ENCODE data around the gene FARP2. TPM values are rescaled to one million over a fixed set of nuclear protein-coding genes. Genes with fewer than 3 reads are reported as not detected.

Gene FARP2
- total and polyA plus RNA-seq, 10 of the 15 experiments (the other 5 are each of a cell fraction or from before 2014, with no cell fraction given) = 5.5 to 67.5 (median 36.8) TPM

DNA sequence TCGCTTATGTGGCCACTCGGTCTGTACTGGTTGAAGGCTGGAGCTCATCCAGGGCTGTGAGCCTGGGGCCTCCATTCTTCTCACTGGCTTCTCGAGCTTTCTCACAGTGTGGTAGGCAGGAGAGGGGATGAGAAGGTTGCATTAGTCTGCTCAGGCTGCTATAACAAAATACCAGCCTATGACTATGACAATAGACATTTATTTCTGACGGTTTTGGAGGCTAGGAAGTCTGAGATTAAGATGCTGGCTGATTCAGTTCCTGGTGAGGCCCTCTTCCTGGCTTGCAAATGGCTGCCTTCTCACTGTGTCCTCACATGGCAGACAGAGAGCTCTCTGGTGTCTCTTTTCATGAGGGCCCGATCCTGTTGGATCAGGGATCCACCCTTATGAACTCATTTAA lies 158.5 kb downstream of the FARP2 start:
- Histone ChIP-seq H4K20me1 (ENCODE audit: control insufficient read depth, insufficient read depth) (no peaks in the 10 kb centered on the region), H3K4me3 (no peak overlapping the region), H3K36me3 (ENCODE audit: control insufficient read depth in 2 of 2, insufficient read depth in 2 of 2, low read length in 1 of 2) (no peaks in the 10 kb centered on the region), H3K4me2 (ENCODE audit: control insufficient read depth, insufficient read depth) (no peak overlapping the region), H3K27ac (ENCODE audit: control insufficient read depth, insufficient read depth) (peak overlapping the region; percentile 65; the same call in 1 of the 2 replicates), H2AFZ (ENCODE audit: control insufficient read depth, low read depth, low read length) (peak overlapping the region; percentile 79), H3K9ac (ENCODE audit: control insufficient read depth, insufficient read depth, low read length) (no peak overlapping the region), H3K79me2 (ENCODE audit: control insufficient read depth, insufficient read depth, low read length) (no peaks in the 10 kb centered on the region), H3K9me3 (replicated peaks; ENCODE audit: control insufficient read depth, insufficient read depth, low read length) (no peaks in the 10 kb centered on the region), H3K4me1 (ENCODE audit: control insufficient read depth, insufficient read depth, low read length) (peaks cover 16% of the 10 kb centered on the region), H3K27me3 (replicated peaks in 1 of 2; ENCODE audit: control insufficient read depth in 2 of 2, insufficient read depth in 2 of 2, low read length in 1 of 2) (no peaks in the 10 kb centered on the region)
- SMC1A ChIA-PET (ENCODE audit: uncharacterized antibody, unreplicated experiment) = interaction anchor here (0.7 to 2.3 kb wide), 2 partner anchors 8 to 122 kb away, joined by 3 to 7 read pairs; no protein-coding TSS in a partner anchor
- in situ Hi-C loops (cut with MboI) = loop anchor here (10.0 kb wide), 1 partner anchor 360 kb away; no protein-coding TSS in a partner anchor
- TF ChIP-seq YY1 (IDR thresholded peaks at IDR 0.05; ENCODE audit: low read depth, low read length) (peak; percentile 27; the same call in 1 of the 2 replicates), SMARCA5 (IDR thresholded peaks at IDR 0.05) (no peak), NRF1 (conservative IDR thresholded peaks at IDR 0.05; ENCODE audit: low read depth, low read length) (no peak)
- no TSS peak for BruUV-seq (replicated peaks)
- CTCF ChIA-PET = no interaction called here
- no peak for DNase-seq (ENCODE audit: low read depth, low spot score)
- RAD21 ChIA-PET (ENCODE audit: unreplicated experiment) = no interaction called here
- ATAC-seq = no peak
- intact Hi-C loops (cut with micrococcal nuclease; ENCODE audit: unreplicated experiment) = no loop called here
- WGBS (ENCODE audit: insufficient coverage, insufficient replicate concordance, low lambda C conversion rate, missing lambda C conversion rate) = 84% methylated on average over 5 of the region's 5 CpGs
- no peak for FAIRE-seq
- POLR2A ChIA-PET = no interaction called here

DNA sequence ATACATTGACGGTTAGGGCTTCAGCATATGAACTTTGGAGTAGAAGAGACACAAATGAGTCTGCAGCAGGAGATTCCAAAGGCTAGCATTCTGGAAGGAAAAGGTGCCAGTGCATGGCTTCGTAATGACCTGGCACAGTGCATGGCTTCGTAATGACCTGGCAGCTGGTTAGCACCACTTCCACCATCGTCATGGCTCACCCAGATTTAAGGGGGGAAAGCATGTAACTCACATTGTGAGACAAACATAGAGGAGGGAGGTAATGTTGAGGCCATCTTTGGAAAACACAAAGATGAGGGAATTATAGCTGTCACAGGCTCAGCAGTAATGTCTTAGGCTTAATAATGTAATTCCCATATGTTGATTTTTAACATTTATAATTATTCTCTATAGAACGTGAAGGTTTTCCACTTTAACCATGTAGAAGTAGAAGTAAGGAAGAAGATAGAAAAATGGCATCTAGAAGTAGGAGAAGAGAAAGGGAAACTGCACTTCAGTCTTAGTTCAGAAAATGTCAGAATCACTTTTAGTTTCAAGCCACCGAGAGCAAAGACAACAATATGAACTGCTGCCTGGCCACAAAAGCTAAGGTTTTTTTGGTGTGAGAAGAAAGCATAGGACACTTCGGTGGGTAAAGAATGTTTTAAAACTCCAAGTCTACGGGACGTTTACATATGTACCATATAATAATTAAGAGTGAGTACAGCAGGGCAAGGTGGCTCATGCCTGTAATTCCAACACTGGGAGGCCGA lies 159.1 kb downstream of the FARP2 start:
- in situ Hi-C loops (cut with MboI) (loop anchor here (10.0 kb wide), 1 partner anchor 360 kb away; no protein-coding TSS in a partner anchor), intact Hi-C loops (cut with micrococcal nuclease; ENCODE audit: unreplicated experiment) (no loop called here)
- BruUV-seq (replicated peaks) = no TSS peak
- Histone ChIP-seq H3K4me3 (no peak overlapping the region), H3K9ac (ENCODE audit: control insufficient read depth, insufficient read depth, low read length) (no peak overlapping the region), H3K27ac (ENCODE audit: control insufficient read depth, insufficient read depth) (peak overlapping the region; percentile 65), H3K36me3 (ENCODE audit: control insufficient read depth in 2 of 2, insufficient read depth in 2 of 2, low read length in 1 of 2) (no peaks in the 10 kb centered on the region), H3K9me3 (replicated peaks; ENCODE audit: control insufficient read depth, insufficient read depth, low read length) (no peaks in the 10 kb centered on the region), H2AFZ (ENCODE audit: control insufficient read depth, low read depth, low read length) (peak overlapping the region; percentile 79), H3K4me2 (ENCODE audit: control insufficient read depth, insufficient read depth) (peak overlapping the region; percentile 39; the same call in 1 of the 2 replicates), H4K20me1 (ENCODE audit: control insufficient read depth, insufficient read depth) (no peaks in the 10 kb centered on the region), H3K4me1 (ENCODE audit: control insufficient read depth, insufficient read depth, low read length) (peaks cover 16% of the 10 kb centered on the region), H3K27me3 (replicated peaks in 1 of 2; ENCODE audit: control insufficient read depth in 2 of 2, insufficient read depth in 2 of 2, low read length in 1 of 2) (no peaks in the 10 kb centered on the region), H3K79me2 (ENCODE audit: control insufficient read depth, insufficient read depth, low read length) (no peaks in the 10 kb centered on the region)
- ChIA-PET POLR2A (interaction anchor here (0.6 kb wide), 1 partner anchor 128 kb away, joined by 3 read pairs; no protein-coding TSS in a partner anchor), RAD21 (ENCODE audit: unreplicated experiment) (interaction anchor here (1.2 kb wide), 1 partner anchor 83 kb away, joined by 3 read pairs; no protein-coding TSS in a partner anchor), SMC1A (ENCODE audit: uncharacterized antibody, unreplicated experiment) (interaction anchor here (0.7 to 2.3 kb wide), 4 partner anchors 9 to 141 kb away, joined by 3 to 7 read pairs (median 3); no protein-coding TSS in a partner anchor), CTCF (interaction anchor here (0.8 to 1.4 kb wide), 3 partner anchors 71 to 95 kb away, joined by 3 read pairs; no protein-coding TSS in a partner anchor)
- FAIRE-seq = peak; percentile 75
- peak; percentile 60 for DNase-seq (ENCODE audit: low read depth, low spot score)
- 42% methylated on average over 10 of the region's 10 CpGs for WGBS (ENCODE audit: insufficient coverage, insufficient replicate concordance, low lambda C conversion rate, missing lambda C conversion rate)
- ATAC-seq = peak; percentile 88
- TF ChIP-seq, protein P1, sequence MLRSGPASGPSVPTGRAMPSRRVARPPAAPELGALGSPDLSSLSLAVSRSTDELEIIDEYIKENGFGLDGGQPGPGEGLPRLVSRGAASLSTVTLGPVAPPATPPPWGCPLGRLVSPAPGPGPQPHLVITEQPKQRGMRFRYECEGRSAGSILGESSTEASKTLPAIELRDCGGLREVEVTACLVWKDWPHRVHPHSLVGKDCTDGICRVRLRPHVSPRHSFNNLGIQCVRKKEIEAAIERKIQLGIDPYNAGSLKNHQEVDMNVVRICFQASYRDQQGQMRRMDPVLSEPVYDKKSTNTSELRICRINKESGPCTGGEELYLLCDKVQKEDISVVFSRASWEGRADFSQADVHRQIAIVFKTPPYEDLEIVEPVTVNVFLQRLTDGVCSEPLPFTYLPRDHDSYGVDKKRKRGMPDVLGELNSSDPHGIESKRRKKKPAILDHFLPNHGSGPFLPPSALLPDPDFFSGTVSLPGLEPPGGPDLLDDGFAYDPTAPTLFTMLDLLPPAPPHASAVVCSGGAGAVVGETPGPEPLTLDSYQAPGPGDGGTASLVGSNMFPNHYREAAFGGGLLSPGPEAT (IDR thresholded peaks at IDR 0.05; ENCODE audit: low read depth) = 0 out of 2 replicates have a peak, but pooled peaks have one; percentile 17
- TF ChIP-seq, protein P2, sequence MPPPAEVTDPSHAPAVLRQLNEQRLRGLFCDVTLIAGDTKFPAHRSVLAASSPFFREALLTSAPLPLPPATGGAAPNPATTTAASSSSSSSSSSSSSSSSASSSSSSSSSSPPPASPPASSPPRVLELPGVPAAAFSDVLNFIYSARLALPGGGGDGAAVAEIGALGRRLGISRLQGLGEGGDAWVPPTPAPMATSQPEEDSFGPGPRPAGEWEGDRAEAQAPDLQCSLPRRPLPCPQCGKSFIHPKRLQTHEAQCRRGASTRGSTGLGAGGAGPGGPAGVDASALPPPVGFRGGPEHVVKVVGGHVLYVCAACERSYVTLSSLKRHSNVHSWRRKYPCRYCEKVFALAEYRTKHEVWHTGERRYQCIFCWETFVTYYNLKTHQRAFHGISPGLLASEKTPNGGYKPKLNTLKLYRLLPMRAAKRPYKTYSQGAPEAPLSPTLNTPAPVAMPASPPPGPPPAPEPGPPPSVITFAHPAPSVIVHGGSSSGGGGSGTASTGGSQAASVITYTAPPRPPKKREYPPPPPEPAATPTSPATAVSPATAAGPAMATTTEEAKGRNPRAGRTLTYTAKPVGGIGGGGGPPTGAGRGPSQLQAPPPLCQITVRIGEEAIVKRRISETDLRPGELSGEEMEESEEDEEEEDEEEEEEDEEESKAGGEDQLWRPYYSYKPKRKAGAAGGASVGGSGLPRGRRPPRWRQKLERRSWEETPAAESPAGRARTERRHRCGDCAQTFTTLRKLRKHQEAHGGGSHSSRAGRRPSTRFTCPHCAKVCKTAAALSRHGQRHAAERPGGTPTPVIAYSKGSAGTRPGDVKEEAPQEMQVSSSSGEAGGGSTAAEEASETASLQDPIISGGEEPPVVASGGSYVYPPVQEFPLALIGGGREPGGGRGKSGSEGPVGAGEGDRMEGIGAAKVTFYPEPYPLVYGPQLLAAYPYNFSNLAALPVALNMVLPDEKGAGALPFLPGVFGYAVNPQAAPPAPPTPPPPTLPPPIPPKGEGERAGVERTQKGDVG (CRISPR knock-in tag; IDR thresholded peaks at IDR 0.05) = 0 out of 2 replicates have a peak, but pooled peaks have one; percentile 28
- TF ChIP-seq ASH2L (IDR thresholded peaks at IDR 0.05; ENCODE audit: borderline replicate concordance, low read depth) (peak; percentile 95; the same call in 1 of the 2 replicates), IKZF2 (IDR thresholded peaks at IDR 0.05) (0 out of 4 replicates have a peak, but pooled peaks of 1 of the 2 experiments have one; percentile 32), RUNX3 (IDR thresholded peaks at IDR 0.05; ENCODE audit: low read length) (peak; percentile 43; the same call in 1 of the 2 replicates)
- TF ChIP-seq, protein P3, sequence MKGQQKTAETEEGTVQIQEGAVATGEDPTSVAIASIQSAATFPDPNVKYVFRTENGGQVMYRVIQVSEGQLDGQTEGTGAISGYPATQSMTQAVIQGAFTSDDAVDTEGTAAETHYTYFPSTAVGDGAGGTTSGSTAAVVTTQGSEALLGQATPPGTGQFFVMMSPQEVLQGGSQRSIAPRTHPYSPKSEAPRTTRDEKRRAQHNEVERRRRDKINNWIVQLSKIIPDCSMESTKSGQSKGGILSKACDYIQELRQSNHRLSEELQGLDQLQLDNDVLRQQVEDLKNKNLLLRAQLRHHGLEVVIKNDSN (IDR thresholded peaks at IDR 0.05; ENCODE audit: borderline replicate concordance, extremely low read length, insufficient read depth, low read depth, low read length) = no peak

All from GM12878 (cell line).